OCI-LY7 (cell line): ENCODE data around the gene GEMIN7. TPM values are rescaled to one million over a fixed set of nuclear protein-coding genes. Genes with fewer than 3 reads are reported as not detected.

Experiments used
- BruUV-seq: library from RNA; stranded (reverse); fragments of 400-500 nt; replicated peaks from 2 replicates; lab custom pipeline; 2021; lab: Mats Ljungman, UMichigan
- CTCF ChIA-PET: fragments of 300-600 bp; sonication (Branson Sonifier 250); formaldehyde crosslinking; loops from one replicate; lab custom pipeline; 2022; ENCODE audit warnings: antibody characterized with exemption; ENCODE audit not compliant: unreplicated experiment; lab: Charles Lee
- POLR2A ChIA-PET: fragments of 300-600 bp; sonication (Branson Sonifier 250); formaldehyde crosslinking; loops from one replicate; lab custom pipeline; 2022; ENCODE audit warnings: antibody characterized with exemption; lab: Charles Lee
- DNase-seq: peaks from one replicate; pipeline ENCODE4 v3.0.0-alpha.2; 2015; ENCODE audit warnings: low spot score
- H2AFZ ChIP-seq: fragments of 200-600 bp; sonication (generic), shearing (Covaris generic); 2 replicates; pipeline ENCODE4 v1.6.1; 2014; ENCODE audit warnings: mild to moderate bottlenecking, antibody characterized with exemption, low read length, moderate library complexity
- H3K27ac ChIP-seq: fragments of 200-600 bp; sonication (generic); 2 replicates; pipeline ENCODE4 v1.5.1; 2014; ENCODE audit warnings: mixed run types, low read depth, mild to moderate bottlenecking, moderate library complexity, low read length, inconsistent platforms; ENCODE audit not compliant: poor library complexity, severe bottlenecking
- H3K36me3 ChIP-seq: fragments of 200-600 bp; sonication (generic); 2 replicates; pipeline ENCODE4 v1.6.1; 2014; ENCODE audit warnings: mild to moderate bottlenecking, antibody characterized with exemption, low read length, moderate library complexity, mixed read lengths; ENCODE audit not compliant: insufficient read depth
- H3K4me1 ChIP-seq: fragments of 200-600 bp; sonication (generic); 2 replicates; pipeline ENCODE4 v1.5.1; 2014; ENCODE audit warnings: mild to moderate bottlenecking, low read length; ENCODE audit not compliant: insufficient read depth, poor library complexity, severe bottlenecking
- H3K4me2 ChIP-seq: fragments of 200-600 bp; sonication (generic); 2 replicates; pipeline ENCODE4 v1.6.1; 2014; ENCODE audit warnings: mild to moderate bottlenecking, low read length
- H3K4me3 ChIP-seq: fragments of 200-600 bp; sonication (generic); 2 replicates; pipeline ENCODE4 v1.5.1; 2014; ENCODE audit warnings: mild to moderate bottlenecking, low read depth, low read length; ENCODE audit not compliant: poor library complexity, severe bottlenecking
- H3K79me2 ChIP-seq: fragments of 200-600 bp; sonication (generic); 2 replicates; pipeline ENCODE4 v1.6.1; 2016; ENCODE audit warnings: low read depth, mild to moderate bottlenecking, low read length, moderate library complexity, mixed read lengths; ENCODE audit not compliant: insufficient read depth
- H3K9me2 ChIP-seq: fragments of 200-600 bp; sonication (generic); 2 replicates; pipeline ENCODE4 v1.6.1; 2016; ENCODE audit warnings: mild to moderate bottlenecking, low read length, mixed read lengths; ENCODE audit not compliant: insufficient read depth
- H3K9me3 ChIP-seq: fragments of 200-600 bp; sonication (generic); 2 replicates; pipeline ENCODE4 v1.6.1; 2014; ENCODE audit warnings: mild to moderate bottlenecking, mixed run types, low read length, mixed read lengths
- H4K20me1 ChIP-seq: fragments of 200-600 bp; sonication (generic); 2 replicates; pipeline ENCODE4 v1.6.1; 2014; ENCODE audit warnings: mild to moderate bottlenecking, antibody characterized with exemption, low read length, moderate library complexity, mixed read lengths; ENCODE audit not compliant: insufficient read depth
- CTCF ChIP-seq: fragments of 200-600 bp; sonication (generic); conservative IDR thresholded peaks from 2 replicates; pipeline ENCODE4 v1.5.1; 2014; ENCODE audit warnings: mild to moderate bottlenecking, antibody characterized with exemption, low read length, moderate library complexity, mixed read lengths
- EZH2phosphoT487 ChIP-seq: fragments of 200-600 bp; sonication (generic); IDR thresholded peaks from 2 replicates; pipeline ENCODE4 v1.6.1; 2018; ENCODE audit warnings: low read depth, borderline replicate concordance, mild to moderate bottlenecking, mixed run types, antibody characterized with exemption, low read length, moderate library complexity, mixed read lengths
- intact Hi-C: fragments of 100-400 bp; cut with micrococcal nuclease; formaldehyde crosslinking; loops from one replicate; pipeline ENCODE4 v1.10.0; 2022; ENCODE audit not compliant: unreplicated experiment
- total RNA-seq, 2 experiments: library from RNA; depleted of rRNA in 1 of 2; stranded (reverse); fragments of >200 nt in 1 of 2; shearing (Covaris generic) in 1 of 2; gene quantifications; 2 replicates each; pipeline ENCODE4 v1.2.3, GENCODE V29; 2014 to 2022

The GEMIN7 gene
- total RNA-seq, 2 experiments from 2014 or later, result 46.3 to 60.0 TPM

- no peaks in the 10 kb centered on the region for H3K36me3 ChIP-seq
- DNase-seq, result no peak
- no peaks in the 10 kb centered on the region; the same call in 1 of the 2 replicates for H4K20me1 ChIP-seq
- TF ChIP-seq EZH2phosphoT487, result no peak
- no peak for TF ChIP-seq CTCF
- H3K27ac ChIP-seq, result no peak overlapping the region
- intact Hi-C loops, result no loop called here
- BruUV-seq, result no TSS peak
- peaks cover 32% of the 10 kb centered on the region; the same call in 1 of the 2 replicates for H3K79me2 ChIP-seq
- peaks cover 17% of the 10 kb centered on the region for H3K4me1 ChIP-seq
- POLR2A ChIA-PET, result no interaction called here
- H3K4me3 ChIP-seq, result no peak overlapping the region
- H3K9me3 ChIP-seq, result no peaks in the 10 kb centered on the region
- H3K9me2 ChIP-seq, result no peaks in the 10 kb centered on the region
- H2AFZ ChIP-seq, result no peak overlapping the region
- CTCF ChIA-PET, result no interaction called here
- no peak overlapping the region for H3K4me2 ChIP-seq
Measured at GRCh38 chr19:45110851-45111266, 31.8 kb downstream of the GEMIN7 start.

GRCh38 chr19:45112111-45112827, 33.2 kb downstream of the GEMIN7 start:
- no peaks in the 10 kb centered on the region; the same call in 1 of the 2 replicates for H4K20me1 ChIP-seq
- DNase-seq, result no peak
- no peaks in the 10 kb centered on the region for H3K9me3 ChIP-seq
- no peak overlapping the region for H3K4me3 ChIP-seq
- H2AFZ ChIP-seq, result no peak overlapping the region
- no peak overlapping the region for H3K4me2 ChIP-seq
- H3K27ac ChIP-seq, result no peak overlapping the region
- H3K4me1 ChIP-seq, result peaks cover 26% of the 10 kb centered on the region
- CTCF ChIA-PET, result no interaction called here
- BruUV-seq, result no TSS peak
- no peaks in the 10 kb centered on the region for H3K9me2 ChIP-seq
- H3K79me2 ChIP-seq, result peaks cover 39% of the 10 kb centered on the region; the same call in 1 of the 2 replicates
- TF ChIP-seq CTCF (no peak), EZH2phosphoT487 (no peak)
- H3K36me3 ChIP-seq, result no peaks in the 10 kb centered on the region
- intact Hi-C loops, result no loop called here
- POLR2A ChIA-PET, result no interaction called here

DNA sequence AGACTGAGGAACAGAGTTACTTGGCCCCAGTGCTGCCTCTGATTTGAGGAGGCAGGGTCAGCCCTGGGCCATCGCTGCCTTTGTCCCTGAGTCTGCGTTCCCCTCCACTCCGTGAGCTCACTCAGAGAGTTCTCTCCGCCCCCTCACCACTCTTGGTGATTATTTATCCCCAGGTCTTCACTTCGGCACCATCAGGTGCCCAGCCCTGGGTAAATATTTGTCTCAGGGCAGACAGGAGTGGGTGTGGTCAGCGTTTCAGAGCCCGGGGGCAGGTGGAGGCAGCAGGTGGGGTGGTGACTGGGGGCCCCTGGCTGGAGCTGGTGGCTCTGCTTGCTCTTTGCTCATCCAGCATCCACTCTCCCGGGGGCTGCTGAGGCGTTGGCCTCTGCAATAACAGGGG, 34.6 kb downstream of the GEMIN7 start:
- DNase-seq, result no peak
- H3K9me3 ChIP-seq, result no peaks in the 10 kb centered on the region
- POLR2A ChIA-PET, result no interaction called here
- H3K9me2 ChIP-seq, result no peaks in the 10 kb centered on the region
- no peaks in the 10 kb centered on the region for H3K36me3 ChIP-seq
- TF ChIP-seq EZH2phosphoT487, result no peak
- no peak for TF ChIP-seq CTCF
- 0 out of 2 replicates have a peak, but pooled peaks cover 7% of the 10 kb centered on the region for H4K20me1 ChIP-seq
- no peak overlapping the region for H3K27ac ChIP-seq
- H3K4me3 ChIP-seq, result no peak overlapping the region
- intact Hi-C loops, result no loop called here
- peaks cover 42% of the 10 kb centered on the region; the same call in 1 of the 2 replicates for H3K79me2 ChIP-seq
- CTCF ChIA-PET, result no interaction called here
- H2AFZ ChIP-seq, result no peak overlapping the region
- no TSS peak for BruUV-seq
- peak overlapping the region; percentile 8; the same call in 1 of the 2 replicates for H3K4me2 ChIP-seq
- peaks cover 39% of the 10 kb centered on the region for H3K4me1 ChIP-seq
